Activated naive CD8-positive, alpha-beta T cell treated with anti-CD3 and anti-CD28 coated beads, Interleukin-2, amount 50 U/mL, for 16 hours (primary cell): ENCODE measurements around the gene CCNL2.
"Not testable (repeated sequence)": the region's sequence is repeated elsewhere in the genome, so short reads cannot be mapped to it uniquely, and the experiment has no call there.

Source experiments
- DNase-seq: peaks from one replicate; pipeline ENCODE4 v3.0.0-alpha.2; 2020; ENCODE audit warnings: low read depth, low spot score

Gene CCNL2

DNA sequence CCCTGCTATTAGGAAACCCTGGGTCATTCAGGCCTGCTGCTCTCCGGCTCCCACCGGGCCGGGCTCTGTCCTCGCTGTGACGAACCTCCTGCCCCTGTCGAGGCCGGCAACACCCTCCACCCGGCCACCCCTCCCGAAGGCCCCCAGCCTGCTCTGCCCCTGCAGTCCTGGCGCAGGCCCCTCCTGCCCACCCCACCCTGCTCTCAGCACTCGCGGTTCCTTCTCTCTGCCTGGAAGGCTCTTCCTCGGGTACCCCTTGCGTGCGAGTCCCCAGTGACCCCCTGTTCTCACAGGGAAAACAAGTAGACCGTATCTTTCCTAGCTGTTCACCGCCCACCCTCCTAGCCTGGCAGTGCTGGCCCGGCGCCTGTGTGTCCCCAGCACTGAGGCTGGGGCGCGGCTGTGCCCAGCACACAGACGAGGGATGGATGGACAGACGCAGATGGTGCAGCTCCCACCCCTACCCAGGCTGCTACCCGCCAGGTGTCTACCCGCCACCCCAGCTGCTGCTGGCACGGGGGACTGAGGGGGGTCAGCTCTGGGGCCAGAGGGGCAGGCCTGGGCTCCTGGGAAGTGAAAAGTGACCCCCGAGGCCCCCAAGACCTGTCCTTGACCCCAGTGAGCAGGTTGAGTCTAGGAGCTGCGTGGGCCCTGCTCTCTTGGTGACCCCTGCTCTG is 33.3 kb upstream of the CCNL2 start:
- no peak for DNase-seq

DNA sequence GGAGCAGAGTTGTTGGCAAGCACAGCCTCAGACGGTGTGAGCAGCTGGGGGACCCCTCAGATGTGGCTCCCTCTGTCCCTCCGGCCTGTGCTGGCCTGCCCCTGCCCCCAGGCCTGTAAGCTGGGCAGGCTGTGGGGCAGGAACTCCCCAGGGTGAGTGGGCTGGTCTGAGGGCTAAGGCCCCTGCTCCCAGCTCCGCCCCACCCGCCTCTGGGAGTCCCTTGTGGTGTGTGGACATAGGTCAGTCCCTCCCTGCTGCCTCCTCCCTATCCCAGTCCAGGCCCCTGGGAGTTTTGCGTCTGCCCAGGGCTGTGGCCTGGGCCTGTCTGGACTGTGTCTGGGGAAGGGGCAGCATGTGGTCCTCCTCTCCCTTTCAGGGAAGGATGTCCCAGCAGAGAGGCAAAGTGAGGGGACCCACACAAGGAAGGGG is 32.7 kb upstream of the CCNL2 start:
- DNase-seq, result no peak

GRCh38 chr1:1430992-1431844 is 32.1 kb upstream of the CCNL2 start:
- DNase-seq, result no peak

DNA sequence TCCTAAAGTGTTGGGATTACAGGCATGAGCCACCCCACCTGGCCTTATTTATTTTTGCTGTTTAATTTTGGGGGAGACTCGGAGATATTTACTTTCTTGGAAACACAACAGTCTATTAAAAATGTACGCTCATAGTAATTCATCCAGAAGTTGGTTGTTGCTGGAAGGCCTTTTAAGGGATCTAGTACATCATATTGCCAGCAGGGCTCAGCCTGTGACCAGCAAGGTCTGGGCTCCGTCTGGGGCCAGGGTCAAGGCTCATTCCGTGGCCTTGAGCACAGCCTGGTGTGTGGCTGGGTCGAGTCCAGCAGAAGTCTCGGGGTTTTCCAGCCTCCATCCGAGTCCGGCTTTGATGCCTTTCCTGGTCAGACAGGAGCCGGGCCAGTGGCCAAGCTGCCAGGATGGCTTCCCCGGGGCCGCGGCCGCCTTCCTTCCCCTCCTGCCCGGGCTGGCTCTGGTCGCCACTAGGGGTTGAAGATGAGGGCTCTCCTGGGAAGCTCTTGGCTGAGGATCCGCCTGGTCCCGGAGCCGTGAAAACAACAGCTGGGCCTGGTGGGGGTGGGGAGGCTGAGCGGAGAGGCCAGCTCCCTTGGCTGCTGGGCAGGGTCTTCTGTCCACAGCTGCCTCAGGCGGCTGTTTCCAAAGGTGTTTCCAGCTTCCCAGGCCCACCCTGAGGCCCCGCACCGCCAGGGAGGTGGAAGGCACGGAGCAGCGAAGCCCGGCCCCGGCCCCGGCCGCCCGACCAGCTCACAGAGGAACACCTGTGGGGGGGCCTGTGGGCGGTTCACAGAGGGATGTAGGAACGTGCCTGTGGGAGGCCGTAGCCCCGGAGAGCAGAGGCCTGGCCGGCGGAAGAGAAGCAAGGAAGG is 31.2 kb upstream of the CCNL2 start:
- no peak for DNase-seq

- DNase-seq, result no peak
These were observed 30.5 kb upstream of the CCNL2 start for GRCh38 chr1:1429671-1430073.

DNA sequence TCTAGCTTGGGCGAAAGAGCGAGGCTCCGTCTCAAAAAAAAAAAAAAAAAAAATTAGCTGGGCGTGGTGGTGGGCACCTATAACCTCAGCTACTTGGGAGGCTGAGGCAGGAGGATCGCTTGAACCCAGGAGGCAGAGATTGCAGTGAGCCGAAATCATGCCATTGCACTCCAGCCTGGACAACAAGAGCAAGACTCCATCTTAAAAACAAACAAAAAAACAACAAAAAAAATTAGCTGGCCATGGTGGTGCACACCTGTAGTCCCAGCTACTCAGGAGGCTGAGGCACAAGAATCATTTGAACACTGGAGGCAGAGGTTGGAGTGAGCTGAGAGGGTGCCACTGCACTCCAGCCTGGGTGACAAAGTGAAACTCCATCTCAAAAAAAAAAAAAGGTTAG is 29.8 kb upstream of the CCNL2 start:
- DNase-seq, result not testable (repeated sequence)

DNA sequence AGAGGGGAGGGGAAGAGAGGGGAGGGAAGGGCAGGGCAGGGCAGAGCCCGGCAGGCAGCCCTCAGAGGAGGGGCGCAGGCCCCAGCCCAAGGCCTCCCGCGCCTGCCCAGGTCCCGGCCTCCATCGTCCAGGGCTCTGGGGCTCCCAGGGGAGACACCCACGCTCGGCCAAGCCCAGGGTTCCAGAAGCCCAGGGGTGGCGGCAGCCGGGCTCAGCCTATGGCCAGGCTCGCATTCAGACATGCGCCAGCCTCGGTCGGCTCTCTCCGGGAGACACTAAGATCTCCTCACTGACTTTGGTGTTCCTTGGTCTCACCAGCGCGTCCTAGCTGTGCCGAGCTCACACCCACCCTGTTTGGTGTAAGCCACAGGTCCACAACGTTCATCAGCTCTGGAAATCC is 29.0 kb upstream of the CCNL2 start:
- no peak for DNase-seq

GRCh38 chr1:1427820-1428148 is 28.6 kb upstream of the CCNL2 start:
- no peak for DNase-seq

- DNase-seq, result no peak
These were observed 28.1 kb upstream of the CCNL2 start for GRCh38 chr1:1427106-1427819.

GRCh38 chr1:1426496-1427105 is 27.5 kb upstream of the CCNL2 start:
- no peak for DNase-seq

DNA sequence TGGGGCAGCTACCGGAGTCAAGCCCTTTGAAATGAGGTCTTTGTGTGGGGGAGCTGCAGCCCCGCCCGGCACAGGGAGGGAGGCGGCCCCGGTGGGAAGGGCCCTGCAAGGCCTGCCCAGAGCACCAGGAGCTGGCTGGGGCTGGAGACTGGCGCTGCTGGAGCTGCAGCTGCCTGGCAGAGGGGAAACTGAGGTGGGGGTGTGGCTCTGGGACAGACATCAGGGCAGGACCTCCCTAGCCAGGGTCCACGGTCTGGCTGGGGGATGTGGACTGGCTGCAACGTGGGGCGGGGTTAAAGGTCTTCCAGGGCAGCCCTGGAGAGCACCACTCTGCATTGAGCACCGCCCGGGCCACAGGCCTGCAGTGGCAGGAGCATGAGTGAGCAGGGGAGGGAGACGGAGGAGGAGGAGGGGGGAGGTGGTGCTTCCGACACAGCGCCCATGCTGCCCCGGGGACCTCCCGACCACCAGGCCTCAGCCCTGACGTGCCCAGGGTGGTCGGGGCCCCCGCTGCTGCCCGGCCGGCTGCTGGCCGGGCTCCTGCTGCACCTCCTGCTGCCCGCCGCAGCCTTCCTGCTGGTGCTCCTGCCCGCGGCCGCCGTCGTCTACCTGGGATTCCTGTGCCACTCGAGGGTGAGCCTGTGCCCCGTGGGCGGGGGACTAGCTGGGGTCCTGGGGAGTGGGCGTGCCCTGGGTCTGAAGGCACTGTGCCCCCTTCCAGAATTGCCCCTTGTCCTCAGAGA is 26.8 kb upstream of the CCNL2 start:
- DNase-seq, result no peak

- DNase-seq, result no peak
These were observed 26.3 kb upstream of the CCNL2 start for GRCh38 chr1:1425426-1425752.

GRCh38 chr1:1424707-1425106 is 25.6 kb upstream of the CCNL2 start:
- DNase-seq, result no peak

DNA sequence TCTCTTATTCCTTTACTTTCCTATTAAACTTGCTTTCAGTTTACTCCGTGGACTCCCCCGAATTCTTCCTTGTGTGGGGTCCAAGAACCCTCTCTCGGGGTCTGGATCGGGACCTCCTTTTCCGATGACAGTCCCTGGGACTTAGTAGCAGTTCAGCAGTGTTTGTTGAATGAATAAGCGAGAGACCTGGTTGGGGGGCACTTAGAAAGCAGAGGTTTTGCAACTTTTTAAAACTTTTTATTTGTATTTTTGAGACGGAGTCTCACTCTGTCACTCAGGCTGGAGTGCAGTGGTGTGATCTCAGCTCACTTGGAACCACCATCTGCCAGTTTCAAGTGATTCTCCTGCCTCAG is 24.1 kb upstream of the CCNL2 start:
- no peak for DNase-seq

DNA sequence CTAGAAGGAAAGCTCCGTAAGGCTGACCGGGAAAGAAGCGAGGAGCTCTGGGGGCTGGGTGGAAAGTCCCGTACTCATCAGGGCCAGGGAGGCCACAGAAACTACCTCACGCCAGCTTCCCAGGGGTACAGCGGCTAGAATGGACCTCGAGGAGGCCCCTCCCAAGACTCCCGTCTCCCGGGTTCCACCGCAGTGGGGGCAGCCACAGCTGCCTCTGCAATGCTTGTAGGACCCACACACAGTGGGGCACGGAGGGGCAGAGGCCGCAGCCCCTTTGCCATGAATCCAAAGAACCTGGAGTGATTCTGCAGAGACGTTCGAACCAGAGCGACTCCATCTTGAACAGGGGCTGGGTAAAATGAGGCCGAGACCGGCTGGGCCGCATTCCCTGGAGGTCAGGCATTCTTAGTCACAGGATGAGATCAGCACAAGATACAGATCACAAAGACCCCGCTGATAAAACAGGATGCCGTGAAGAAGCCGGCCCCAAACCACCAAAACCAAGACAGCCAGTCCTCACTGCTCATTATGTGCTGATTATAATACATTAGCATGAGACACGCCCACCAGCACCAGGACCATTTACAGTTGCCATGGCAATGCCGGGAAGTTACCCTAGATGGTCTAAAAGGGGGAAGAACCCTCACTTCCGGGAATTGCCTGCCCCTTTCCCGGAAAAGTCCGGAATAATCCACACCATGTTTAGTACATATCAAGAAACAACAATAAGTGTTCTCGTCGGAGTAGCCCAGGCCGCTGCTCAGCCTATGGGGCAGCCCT is 23.5 kb upstream of the CCNL2 start:
- no peak for DNase-seq

GRCh38 chr1:1421907-1422464 is 22.9 kb upstream of the CCNL2 start:
- no peak for DNase-seq

- no peak for DNase-seq
These were observed 22.2 kb upstream of the CCNL2 start, which contains the start of gene ANKRD65 for GRCh38 chr1:1421147-1421906. Gene ANKRD65, minus strand, starts transcription at chr1:1421276. Its CDS starts 271 bp downstream, at chr1:1421005.

- no peak for DNase-seq
These were observed 21.6 kb upstream of the CCNL2 start for GRCh38 chr1:1420654-1421141.
